HEK293 (cell line): ENCODE data around the gene NCOR2.

Experiments used
- CTCF ChIA-PET: fragments of 350-600 bp; formaldehyde crosslinking; extraction: SDS; loops from one replicate; lab custom pipeline; 2021; ENCODE audit warnings: antibody characterized with exemption; lab: Yijun Ruan, JAX
- POLR2A ChIA-PET: fragments of 300-600 bp; formaldehyde crosslinking; extraction: SDS; loops from one replicate; lab custom pipeline; 2020; ENCODE audit warnings: antibody characterized with exemption, inconsistent platforms; lab: Yijun Ruan, JAX
- H3K27ac ChIP-seq: fragments of 200-500 bp; sonication (Bioruptor generic); 2 replicates; pipeline ENCODE4 v1.5.1; 2014; ENCODE audit warnings: low read depth, low read length, control low read depth, inconsistent platforms; ENCODE audit errors: extremely low read depth
- H3K36me3 ChIP-seq, 2 experiments: fragments of 200-500 bp in 1 of 2; sonication (Bioruptor generic) in 1 of 2; 1 replicate in 1 of 2; 2 replicates in 1 of 2; pipeline ENCODE4 v1.5.1; 2014 to 2017; ENCODE audit warnings: inconsistent platforms in 2 of 2, low read length in 2 of 2; ENCODE audit not compliant: control insufficient read depth in 2 of 2, insufficient read depth in 1 of 2
- H3K4me1 ChIP-seq: fragments of 200-500 bp; sonication (Bioruptor generic); 2 replicates; pipeline ENCODE4 v1.5.1; 2014; ENCODE audit warnings: mild to moderate bottlenecking, low read length, inconsistent platforms; ENCODE audit not compliant: control insufficient read depth, insufficient read depth
- H3K4me3 ChIP-seq: 2 replicates; pipeline ENCODE4 v1.5.1; 2011; ENCODE audit warnings: low read depth, mild to moderate bottlenecking, control low read depth, low read length, moderate library complexity
- H3K9me3 ChIP-seq: fragments of 200-500 bp; sonication (Bioruptor generic); 2 replicates; pipeline ENCODE4 v1.5.1; 2014; ENCODE audit warnings: low read depth, low read length, inconsistent platforms; ENCODE audit not compliant: control insufficient read depth, insufficient read depth
- GLIS1 ChIP-seq: fragments of 450-650 bp; formaldehyde crosslinking; IDR thresholded peaks from 2 replicates; pipeline ENCODE4 v1.5.1; 2016; ENCODE audit warnings: missing biosample characterization, missing genetic modification characterization
- HOXA7 ChIP-seq: sonication (generic); formaldehyde crosslinking; IDR thresholded peaks from 2 replicates; pipeline ENCODE4 v1.8.1; 2022; ENCODE audit warnings: missing genetic modification reagents, borderline replicate concordance
- IKZF3 ChIP-seq: fragments of 450-650 bp; IDR thresholded peaks from 2 replicates; pipeline ENCODE4 v1.5.0; 2018; ENCODE audit warnings: missing biosample characterization, mild to moderate bottlenecking, missing genetic modification characterization, moderate library complexity
- OVOL3 ChIP-seq: fragments of 450-650 bp; formaldehyde crosslinking; IDR thresholded peaks from 2 replicates; pipeline ENCODE4 v1.5.1; 2016; ENCODE audit warnings: missing biosample characterization, missing genetic modification characterization
- PBX3 ChIP-seq: sonication (generic); formaldehyde crosslinking; IDR thresholded peaks from 2 replicates; pipeline ENCODE4 v1.8.1; 2022; ENCODE audit warnings: mild to moderate bottlenecking, moderate library complexity, missing genetic modification reagents
- PRDM1 ChIP-seq: fragments of 450-650 bp; formaldehyde crosslinking; IDR thresholded peaks from 2 replicates; pipeline ENCODE4; 2016; ENCODE audit warnings: missing biosample characterization, missing genetic modification characterization
- ZBTB7A ChIP-seq: fragments of 450-650 bp; formaldehyde crosslinking; IDR thresholded peaks from 2 replicates; pipeline ENCODE4 v1.5.1; 2016; ENCODE audit warnings: low read depth, missing biosample characterization, missing genetic modification characterization
- ZFP3 ChIP-seq: fragments of 450-650 bp; formaldehyde crosslinking; IDR thresholded peaks from 2 replicates; pipeline ENCODE4 v1.5.1; 2016; ENCODE audit warnings: low read depth, missing biosample characterization, missing genetic modification characterization
- ZIC2 ChIP-seq: fragments of 450-650 bp; formaldehyde crosslinking; IDR thresholded peaks from 2 replicates; pipeline ENCODE4 v1.5.1; 2016; ENCODE audit warnings: missing biosample characterization, missing genetic modification characterization
- ZNF10 ChIP-seq: fragments of 450-650 bp; formaldehyde crosslinking; IDR thresholded peaks from 2 replicates; pipeline ENCODE4 v1.5.1; 2017; ENCODE audit warnings: missing biosample characterization, missing genetic modification characterization
- ZNF239 ChIP-seq: fragments of 450-650 bp; formaldehyde crosslinking; IDR thresholded peaks from 2 replicates; pipeline ENCODE4 v1.5.1; 2016; ENCODE audit warnings: missing biosample characterization, missing genetic modification characterization
- ZNF292 ChIP-seq: fragments of 450-650 bp; formaldehyde crosslinking; IDR thresholded peaks from 2 replicates; pipeline ENCODE4 v1.5.1; 2016; ENCODE audit warnings: low read depth, missing biosample characterization, missing genetic modification characterization, borderline replicate concordance
- ZNF324 ChIP-seq: fragments of 450-650 bp; formaldehyde crosslinking; IDR thresholded peaks from 2 replicates; pipeline ENCODE4 v1.5.1; 2016; ENCODE audit warnings: missing biosample characterization, missing genetic modification characterization
- ZNF404 ChIP-seq: fragments of 450-650 bp; formaldehyde crosslinking; IDR thresholded peaks from 2 replicates; pipeline ENCODE4 v1.5.1; 2017; ENCODE audit warnings: missing biosample characterization, missing genetic modification characterization
- ZNF596 ChIP-seq: fragments of 450-650 bp; IDR thresholded peaks from 2 replicates; pipeline ENCODE4 v1.5.0; 2018; ENCODE audit warnings: missing biosample characterization, mild to moderate bottlenecking, missing genetic modification characterization, moderate library complexity
- ZNF621 ChIP-seq: fragments of 450-650 bp; formaldehyde crosslinking; IDR thresholded peaks from 2 replicates; pipeline ENCODE4 v1.5.1; 2017; ENCODE audit warnings: missing biosample characterization, missing genetic modification characterization
- ZNF623 ChIP-seq: fragments of 450-650 bp; formaldehyde crosslinking; IDR thresholded peaks from 2 replicates; pipeline ENCODE4 v1.5.1; 2016; ENCODE audit warnings: missing biosample characterization, missing genetic modification characterization
- ZNF658 ChIP-seq: fragments of 450-650 bp; formaldehyde crosslinking; IDR thresholded peaks from 2 replicates; pipeline ENCODE4; 2016; ENCODE audit warnings: missing biosample characterization, missing genetic modification characterization
- TF ChIP-seq, protein P1 (sequence below): fragments of 450-650 bp; formaldehyde crosslinking; IDR thresholded peaks from 2 replicates; pipeline ENCODE4 v1.5.1; 2017; ENCODE audit warnings: missing biosample characterization, missing genetic modification characterization
- TF ChIP-seq, protein P2 (sequence below): fragments of 450-650 bp; formaldehyde crosslinking; IDR thresholded peaks from 2 replicates; pipeline ENCODE4 v1.5.1; 2016; ENCODE audit warnings: missing biosample characterization, missing genetic modification characterization, low read depth

The NCOR2 gene

GRCh38 chr12:124566997-124567672 is at the start of gene NCOR2 (continued):
- TF ChIP-seq PBX3 (CRISPR knock-in tag) = no peak
- no peak for TF ChIP-seq ZNF324 (tag by site-specific recombination)
- peak; percentile 8 for TF ChIP-seq ZBTB7A (tag by site-specific recombination)
- TF ChIP-seq IKZF3 = no peak
- no peak for TF ChIP-seq PRDM1 (tag by site-specific recombination)
- 0 out of 2 replicates have a peak, but pooled peaks have one; percentile 13 for TF ChIP-seq ZNF596 (tag by site-specific recombination)
- TF ChIP-seq GLIS1 (tag by site-specific recombination) = peak; percentile 35; the same call in 1 of the 2 replicates
- peak; percentile 73 for TF ChIP-seq ZIC2 (tag by site-specific recombination)
- TF ChIP-seq ZFP3 (tag by site-specific recombination) = no peak
- TF ChIP-seq ZNF404 (tag by site-specific recombination) = no peak
- TF ChIP-seq, protein P1, sequence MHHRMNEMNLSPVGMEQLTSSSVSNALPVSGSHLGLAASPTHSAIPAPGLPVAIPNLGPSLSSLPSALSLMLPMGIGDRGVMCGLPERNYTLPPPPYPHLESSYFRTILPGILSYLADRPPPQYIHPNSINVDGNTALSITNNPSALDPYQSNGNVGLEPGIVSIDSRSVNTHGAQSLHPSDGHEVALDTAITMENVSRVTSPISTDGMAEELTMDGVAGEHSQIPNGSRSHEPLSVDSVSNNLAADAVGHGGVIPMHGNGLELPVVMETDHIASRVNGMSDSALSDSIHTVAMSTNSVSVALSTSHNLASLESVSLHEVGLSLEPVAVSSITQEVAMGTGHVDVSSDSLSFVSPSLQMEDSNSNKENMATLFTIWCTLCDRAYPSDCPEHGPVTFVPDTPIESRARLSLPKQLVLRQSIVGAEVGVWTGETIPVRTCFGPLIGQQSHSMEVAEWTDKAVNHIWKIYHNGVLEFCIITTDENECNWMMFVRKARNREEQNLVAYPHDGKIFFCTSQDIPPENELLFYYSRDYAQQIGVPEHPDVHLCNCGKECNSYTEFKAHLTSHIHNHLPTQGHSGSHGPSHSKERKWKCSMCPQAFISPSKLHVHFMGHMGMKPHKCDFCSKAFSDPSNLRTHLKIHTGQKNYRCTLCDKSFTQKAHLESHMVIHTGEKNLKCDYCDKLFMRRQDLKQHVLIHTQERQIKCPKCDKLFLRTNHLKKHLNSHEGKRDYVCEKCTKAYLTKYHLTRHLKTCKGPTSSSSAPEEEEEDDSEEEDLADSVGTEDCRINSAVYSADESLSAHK (tag by site-specific recombination) = no peak

- POLR2A ChIA-PET = interaction anchor here (0.7 kb wide), 1 partner anchor 160 kb away, joined by 4 read pairs; no protein-coding TSS in a partner anchor
- CTCF ChIA-PET = no interaction called here
- no peaks in the 10 kb centered on the region for H3K36me3 ChIP-seq
- TF ChIP-seq ZNF623 (tag by site-specific recombination) = peak; percentile 79
- no peak for TF ChIP-seq HOXA7 (CRISPR knock-in tag)
- TF ChIP-seq ZNF239 (tag by site-specific recombination) = no peak
- no peak overlapping the region for H3K4me3 ChIP-seq
- no peak overlapping the region for H3K27ac ChIP-seq
- H3K9me3 ChIP-seq = no peaks in the 10 kb centered on the region
- H3K4me1 ChIP-seq = no peaks in the 10 kb centered on the region
Observed at GRCh38 chr12:124616394-124617221, 49.2 kb upstream of the NCOR2 start.

DNA sequence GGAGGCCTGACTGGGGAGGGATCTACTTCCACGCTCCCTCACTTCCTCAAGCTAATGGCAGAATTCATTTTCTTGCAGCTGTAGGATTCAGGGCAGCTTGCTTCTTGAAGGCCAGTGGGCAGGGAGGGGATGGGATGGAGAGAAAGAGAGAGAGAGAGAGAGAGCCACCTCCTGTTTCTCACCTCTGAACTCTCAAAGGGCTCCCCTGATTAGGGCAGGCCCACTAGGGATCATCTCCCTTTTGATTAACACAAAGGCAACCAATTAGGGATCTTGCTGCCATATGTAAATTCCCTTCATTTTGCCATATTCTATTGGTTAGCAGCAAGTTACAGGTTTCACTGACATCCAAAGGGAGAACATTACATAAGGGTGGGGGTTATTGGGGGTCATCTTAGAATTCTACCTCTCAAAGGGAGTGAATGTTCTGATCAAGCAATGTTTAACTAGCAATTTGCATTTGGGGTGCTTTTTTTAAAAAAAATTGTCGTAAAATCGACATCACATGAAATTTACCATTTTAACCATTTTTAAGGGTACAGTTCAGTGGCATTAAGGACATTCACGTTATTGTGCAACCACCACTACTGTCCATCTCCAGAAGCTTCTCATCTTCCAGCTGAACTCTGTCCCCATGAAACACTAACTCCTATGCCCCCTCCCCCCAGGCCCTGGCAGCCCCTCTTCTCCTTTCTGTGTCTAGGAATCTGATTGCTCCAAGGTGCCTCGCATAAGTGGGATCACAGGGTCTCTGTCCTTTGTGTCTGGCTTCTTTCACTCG is 47.3 kb upstream of the NCOR2 start:
- no peaks in the 10 kb centered on the region for H3K9me3 ChIP-seq
- H3K36me3 ChIP-seq = no peaks in the 10 kb centered on the region
- no peak overlapping the region for H3K27ac ChIP-seq
- H3K4me3 ChIP-seq = no peak overlapping the region
- POLR2A ChIA-PET = interaction anchor here (1.0 kb wide), 1 partner anchor 96 kb away, joined by 4 read pairs; no protein-coding TSS in a partner anchor
- CTCF ChIA-PET = no interaction called here
- no peaks in the 10 kb centered on the region for H3K4me1 ChIP-seq
- TF ChIP-seq, protein P2, sequence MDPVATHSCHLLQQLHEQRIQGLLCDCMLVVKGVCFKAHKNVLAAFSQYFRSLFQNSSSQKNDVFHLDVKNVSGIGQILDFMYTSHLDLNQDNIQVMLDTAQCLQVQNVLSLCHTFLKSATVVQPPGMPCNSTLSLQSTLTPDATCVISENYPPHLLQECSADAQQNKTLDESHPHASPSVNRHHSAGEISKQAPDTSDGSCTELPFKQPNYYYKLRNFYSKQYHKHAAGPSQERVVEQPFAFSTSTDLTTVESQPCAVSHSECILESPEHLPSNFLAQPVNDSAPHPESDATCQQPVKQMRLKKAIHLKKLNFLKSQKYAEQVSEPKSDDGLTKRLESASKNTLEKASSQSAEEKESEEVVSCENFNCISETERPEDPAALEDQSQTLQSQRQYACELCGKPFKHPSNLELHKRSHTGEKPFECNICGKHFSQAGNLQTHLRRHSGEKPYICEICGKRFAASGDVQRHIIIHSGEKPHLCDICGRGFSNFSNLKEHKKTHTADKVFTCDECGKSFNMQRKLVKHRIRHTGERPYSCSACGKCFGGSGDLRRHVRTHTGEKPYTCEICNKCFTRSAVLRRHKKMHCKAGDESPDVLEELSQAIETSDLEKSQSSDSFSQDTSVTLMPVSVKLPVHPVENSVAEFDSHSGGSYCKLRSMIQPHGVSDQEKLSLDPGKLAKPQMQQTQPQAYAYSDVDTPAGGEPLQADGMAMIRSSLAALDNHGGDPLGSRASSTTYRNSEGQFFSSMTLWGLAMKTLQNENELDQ (tag by site-specific recombination) = no peak
- TF ChIP-seq ZNF658 (tag by site-specific recombination) (no peak), ZNF621 (tag by site-specific recombination) (no peak), OVOL3 (tag by site-specific recombination) (no peak), ZNF10 (tag by site-specific recombination) (peak; percentile 87), ZNF292 (no peak)
